HCT116 (cell line): Measurements from ENCODE around the gene CIRBP. TPM values are rescaled to one million over a fixed set of nuclear protein-coding genes. Genes with fewer than 3 reads are reported as not detected.
"Not testable (repeated sequence)": the region's sequence is repeated elsewhere in the genome, so short reads cannot be mapped to it uniquely, and the experiment has no call there.

Source experiments
- ATAC-seq: fragments of 200-7000 bp; cut with Tn5 transposase; 2 replicates; pipeline ENCODE4 v1.9.1; 2020; ENCODE audit warnings: mild to moderate bottlenecking, moderate library complexity
- BruUV-seq: library from RNA; stranded (reverse); fragments of 400-500 nt; replicated peaks from 2 replicates; lab custom pipeline; 2021; lab: Mats Ljungman, UMichigan
- CTCF ChIA-PET: fragments of 300-600 bp; sonication (Branson Sonifier 250); formaldehyde crosslinking; loops from one replicate; lab custom pipeline; 2021; ENCODE audit warnings: antibody characterized with exemption; lab: Charles Lee
- POLR2A ChIA-PET: fragments of 300-600, 350-600 bp; sonication (Branson Sonifier 250); formaldehyde crosslinking; loops from one replicate; lab custom pipeline; 2021; ENCODE audit warnings: antibody characterized with exemption; lab: Charles Lee
- RAD21 ChIA-PET, 2 experiments: fragments of 300-600 bp; sonication (Branson Sonifier 250); formaldehyde crosslinking; loops; one replicate each; lab custom pipeline; 2023; ENCODE audit warnings: low total read pairs in 2 of 2; ENCODE audit not compliant: uncharacterized antibody in 2 of 2, unreplicated experiment in 2 of 2, low non-redundant PET in 1 of 2; lab: Charles Lee
- DNase-seq: peaks from one replicate; pipeline ENCODE4 v3.0.0-alpha.2; 2010; ENCODE audit warnings: low read depth, low spot score
- H2AFZ ChIP-seq: fragments of 200-600 bp; shearing (Covaris generic), sonication (generic); 2 replicates; pipeline ENCODE4 v1.6.1; 2017; ENCODE audit warnings: low read depth, mixed run types, mixed read lengths, antibody characterized with exemption, low read length; ENCODE audit not compliant: poor library complexity, severe bottlenecking
- H3K27ac ChIP-seq: 2 replicates; pipeline ENCODE4 v1.5.1; 2012; ENCODE audit warnings: low read depth, low read length
- H3K27me3 ChIP-seq: fragments of 200-600 bp; sonication (generic); 2 replicates; pipeline ENCODE4 v1.6.1; 2016; ENCODE audit warnings: mixed run types, low read length, mixed read lengths; ENCODE audit not compliant: insufficient read depth
- H3K36me3 ChIP-seq, 2 experiments: fragments of 200-500 bp in 1 of 2; fragments of 200-600 bp in 1 of 2; sonication (Bioruptor generic) in 1 of 2; sonication (generic) in 1 of 2; 2 replicates each; pipeline versions ENCODE4 v1.5.1 to v1.6.1; 2014 to 2016; ENCODE audit warnings: low read length in 2 of 2, inconsistent platforms in 1 of 2, mixed read lengths in 1 of 2, mixed run types in 1 of 2; ENCODE audit not compliant: insufficient read depth in 2 of 2, control insufficient read depth in 1 of 2
- H3K4me1 ChIP-seq, 2 experiments: fragments of 200-600 bp in 1 of 2; sonication (generic) in 1 of 2; 2 replicates each; pipeline versions ENCODE4 v1.5.1 to v1.6.1; 2012 to 2017; ENCODE audit warnings: low read length in 2 of 2, inconsistent platforms in 1 of 2, mild to moderate bottlenecking in 1 of 2, mixed read lengths in 1 of 2, mixed run types in 1 of 2, moderate library complexity in 1 of 2; ENCODE audit not compliant: insufficient read depth in 2 of 2, control insufficient read depth in 1 of 2
- H3K4me2 ChIP-seq: fragments of 200-600 bp; sonication (generic); 2 replicates; pipeline ENCODE4 v1.6.1; 2017; ENCODE audit warnings: mixed run types, low read length, mixed read lengths
- H3K4me3 ChIP-seq, 2 experiments: fragments of 200-600 bp in 1 of 2; sonication (generic) in 1 of 2; replicated peaks in 1 of 2; 2 replicates each; pipeline ENCODE4 v1.5.1; 2011 to 2016; ENCODE audit warnings: low read length in 2 of 2, control low read depth in 1 of 2, low read depth in 1 of 2, mild to moderate bottlenecking in 1 of 2, mixed read lengths in 1 of 2, mixed run types in 1 of 2
- H3K79me2 ChIP-seq: fragments of 200-600 bp; sonication (generic); 2 replicates; pipeline ENCODE4 v1.6.1; 2017; ENCODE audit warnings: mild to moderate bottlenecking, mixed run types, low read length, moderate library complexity, mixed read lengths; ENCODE audit not compliant: insufficient read depth
- H3K9ac ChIP-seq: fragments of 200-600 bp; sonication (generic); 2 replicates; pipeline ENCODE4 v1.6.1; 2016; ENCODE audit warnings: low read length, mixed read lengths
- H3K9me2 ChIP-seq: fragments of 200-600 bp; sonication (generic), shearing (Covaris generic); 2 replicates; pipeline ENCODE4 v1.6.1; 2017; ENCODE audit warnings: mixed run types, mild to moderate bottlenecking, moderate library complexity; ENCODE audit not compliant: insufficient read depth
- H3K9me3 ChIP-seq, 2 experiments: fragments of 200-500 bp in 1 of 2; fragments of 200-600 bp in 1 of 2; sonication (Bioruptor generic) in 1 of 2; sonication (generic) in 1 of 2; 2 replicates each; pipeline ENCODE4 v1.6.1; 2014 to 2017; ENCODE audit warnings: low read length in 2 of 2, mixed read lengths in 2 of 2, inconsistent platforms in 1 of 2, low read depth in 1 of 2, mild to moderate bottlenecking in 1 of 2, mixed run types in 1 of 2, moderate library complexity in 1 of 2; ENCODE audit not compliant: control insufficient read depth in 1 of 2, insufficient read depth in 1 of 2
- H4K20me1 ChIP-seq: fragments of 200-600 bp; sonication (generic), shearing (Covaris generic); 2 replicates; pipeline ENCODE4 v1.6.1; 2017; ENCODE audit warnings: mixed run types, mild to moderate bottlenecking, moderate library complexity; ENCODE audit not compliant: insufficient read depth
- CBX3 ChIP-seq: IDR thresholded peaks from 2 replicates; pipeline ENCODE4 v1.6.1; 2012; ENCODE audit warnings: low read depth
- CEBPB ChIP-seq: IDR thresholded peaks from 2 replicates; pipeline ENCODE4 v1.6.1; 2012; ENCODE audit warnings: low read depth
- EGR1 ChIP-seq: IDR thresholded peaks from 2 replicates; pipeline ENCODE4 v1.6.1; 2012; ENCODE audit warnings: low read depth
- ELF1 ChIP-seq: IDR thresholded peaks from 2 replicates; pipeline ENCODE4 v1.6.1; 2012; ENCODE audit warnings: low read depth, borderline replicate concordance
- EZH2phosphoT487 ChIP-seq: fragments of 200-600 bp; IDR thresholded peaks from 2 replicates; pipeline ENCODE4 v1.6.1; 2018; ENCODE audit warnings: antibody characterized with exemption, borderline replicate concordance
- FOSL1 ChIP-seq: IDR thresholded peaks from 2 replicates; pipeline ENCODE4 v1.6.1; 2012; ENCODE audit warnings: low read depth
- JUND ChIP-seq: IDR thresholded peaks from 2 replicates; pipeline ENCODE4 v1.6.1; 2012
- POLR2AphosphoS5 ChIP-seq: IDR thresholded peaks from 2 replicates; pipeline ENCODE4 v1.6.1; 2011; ENCODE audit warnings: mild to moderate bottlenecking, low read depth, low read length, moderate library complexity
- TCF7L2 ChIP-seq: IDR thresholded peaks from 2 replicates; pipeline ENCODE4 v1.7.0; 2011; ENCODE audit warnings: borderline replicate concordance, inconsistent platforms; ENCODE audit not compliant: insufficient read depth, insufficient read length; ENCODE audit errors: extremely low read depth
- YY1 ChIP-seq: IDR thresholded peaks from 2 replicates; pipeline ENCODE4 v1.6.1; 2011; ENCODE audit warnings: low read length, low read depth, moderate library complexity, mild to moderate bottlenecking; ENCODE audit not compliant: insufficient replicate concordance; ENCODE audit errors: extremely low read depth
- ZFX ChIP-seq: fragments of 450-650 bp; IDR thresholded peaks from 2 replicates; pipeline ENCODE4 v1.6.1; 2017
- ZNF274 ChIP-seq: fragments of 200-500 bp; sonication (Bioruptor generic); IDR thresholded peaks from 2 replicates; pipeline ENCODE4 v1.6.1; 2014; ENCODE audit warnings: mild to moderate bottlenecking, low read depth, low read length, inconsistent platforms
- intact Hi-C: fragments of 100-400 bp; cut with micrococcal nuclease; formaldehyde crosslinking; loops from 2 replicates; pipeline ENCODE4 v1.10.0; 2022
- total RNA-seq: library from RNA; stranded (reverse); gene quantifications from one replicate; pipeline ENCODE4 v1.2.1, GENCODE V29; 2021; ENCODE audit not compliant: unreplicated experiment
- TF ChIP-seq, protein P1 (sequence below): IDR thresholded peaks from 2 replicates; pipeline ENCODE4 v1.6.1; 2012; ENCODE audit warnings: low read depth
- TF ChIP-seq, protein P2 (sequence below): IDR thresholded peaks from 2 replicates; pipeline ENCODE4 v1.6.1; 2011; ENCODE audit warnings: mild to moderate bottlenecking, low read length, moderate library complexity; ENCODE audit not compliant: insufficient replicate concordance; ENCODE audit errors: extremely low read depth
- TF ChIP-seq, protein P3 (sequence below): IDR thresholded peaks from 2 replicates; pipeline ENCODE4 v1.6.1; 2012
- TF ChIP-seq, protein P4 (sequence below): IDR thresholded peaks from 2 replicates; pipeline ENCODE4 v1.6.1; 2012

CIRBP gene
- total RNA-seq, 1 experiment from 2014 or later: 276 TPM

DNA sequence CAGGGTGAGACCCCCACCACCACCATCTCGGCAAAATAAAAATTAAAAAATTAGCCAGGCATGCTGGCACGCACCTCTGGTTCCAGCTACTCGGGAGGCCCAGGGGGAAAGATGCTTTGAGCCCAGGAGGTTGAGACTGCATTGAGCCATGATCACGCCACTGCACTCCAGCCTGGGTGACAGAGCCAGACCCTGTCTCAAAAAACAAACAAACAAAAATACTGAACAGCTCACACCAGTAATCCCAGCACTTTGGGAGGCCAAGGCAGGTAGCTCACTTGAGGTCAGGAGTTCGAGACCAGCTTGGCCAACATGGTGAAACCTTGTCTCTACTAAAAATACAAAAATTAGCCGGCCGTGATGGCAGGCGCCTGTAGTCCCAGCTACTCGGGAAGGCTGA, 36.2 kb downstream of the CIRBP start:
- CTCF ChIA-PET, DNase-seq, intact Hi-C loops, H4K20me1 ChIP-seq, H2AFZ ChIP-seq, RAD21 ChIA-PET, BruUV-seq, H3K9me2 ChIP-seq, H3K27ac ChIP-seq, H3K4me2 ChIP-seq, H3K4me3 ChIP-seq, H3K79me2 ChIP-seq, H3K9me3 ChIP-seq, H3K27me3 ChIP-seq, H3K9ac ChIP-seq, H3K36me3 ChIP-seq, H3K4me1 ChIP-seq, ATAC-seq: not testable (repeated sequence)
- POLR2A ChIA-PET: interaction anchor here (0.7 kb wide), 1 partner anchor 507 kb away, joined by 3 read pairs; no protein-coding TSS in a partner anchor

DNA sequence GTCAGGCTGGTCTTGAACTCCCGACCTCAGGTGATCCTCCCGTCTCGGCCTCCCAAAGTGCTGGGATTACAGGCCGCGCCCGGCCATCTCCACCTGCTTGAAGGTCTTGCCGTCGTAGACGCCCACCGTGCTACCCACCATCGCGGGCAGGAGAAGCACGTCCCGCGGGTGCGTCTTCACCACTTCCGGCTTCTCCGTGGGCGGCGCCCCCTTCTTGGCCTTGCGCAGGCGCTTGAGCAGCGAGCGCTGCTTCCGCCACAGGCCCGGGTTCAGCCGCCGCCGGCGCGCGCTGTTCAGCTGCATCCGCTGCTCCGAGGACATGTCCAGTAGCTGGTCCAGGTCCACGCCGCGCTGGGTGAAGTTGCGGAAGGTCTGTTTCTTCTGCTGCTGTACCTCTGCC, 38.2 kb downstream of the CIRBP start:
- Histone ChIP-seq H3K4me1 (peaks cover 2 to 3% of the 10 kb centered on the region in 2 experiments; a peak in 2 of 4 replicates), H3K79me2 (no peaks in the 10 kb centered on the region), H3K36me3 (no peaks in the 10 kb centered on the region), H3K4me2 (no peak overlapping the region), H4K20me1 (no peaks in the 10 kb centered on the region), H2AFZ (no peak overlapping the region), H3K9me3 (no peaks in the 10 kb centered on the region), H3K4me3 (no peak overlapping the region), H3K9me2 (no peaks in the 10 kb centered on the region), H3K27me3 (no peaks in the 10 kb centered on the region), H3K9ac (no peak overlapping the region), H3K27ac (no peak overlapping the region)
- CTCF ChIA-PET: no interaction called here
- RAD21 ChIA-PET: no interaction called here
- DNase-seq (no peak), ATAC-seq (no peak)
- POLR2A ChIA-PET: no interaction called here
- intact Hi-C loops: no loop called here
- no TSS peak for BruUV-seq
- TF ChIP-seq ELF1 (no peak), CBX3 (no peak), ZFX (no peak), EZH2phosphoT487 (no peak), TCF7L2 (no peak), POLR2AphosphoS5 (no peak), EGR1 (no peak), ZNF274 (no peak), CEBPB (no peak), YY1 (no peak), FOSL1 (no peak), JUND (no peak)
- TF ChIP-seq, protein P1, sequence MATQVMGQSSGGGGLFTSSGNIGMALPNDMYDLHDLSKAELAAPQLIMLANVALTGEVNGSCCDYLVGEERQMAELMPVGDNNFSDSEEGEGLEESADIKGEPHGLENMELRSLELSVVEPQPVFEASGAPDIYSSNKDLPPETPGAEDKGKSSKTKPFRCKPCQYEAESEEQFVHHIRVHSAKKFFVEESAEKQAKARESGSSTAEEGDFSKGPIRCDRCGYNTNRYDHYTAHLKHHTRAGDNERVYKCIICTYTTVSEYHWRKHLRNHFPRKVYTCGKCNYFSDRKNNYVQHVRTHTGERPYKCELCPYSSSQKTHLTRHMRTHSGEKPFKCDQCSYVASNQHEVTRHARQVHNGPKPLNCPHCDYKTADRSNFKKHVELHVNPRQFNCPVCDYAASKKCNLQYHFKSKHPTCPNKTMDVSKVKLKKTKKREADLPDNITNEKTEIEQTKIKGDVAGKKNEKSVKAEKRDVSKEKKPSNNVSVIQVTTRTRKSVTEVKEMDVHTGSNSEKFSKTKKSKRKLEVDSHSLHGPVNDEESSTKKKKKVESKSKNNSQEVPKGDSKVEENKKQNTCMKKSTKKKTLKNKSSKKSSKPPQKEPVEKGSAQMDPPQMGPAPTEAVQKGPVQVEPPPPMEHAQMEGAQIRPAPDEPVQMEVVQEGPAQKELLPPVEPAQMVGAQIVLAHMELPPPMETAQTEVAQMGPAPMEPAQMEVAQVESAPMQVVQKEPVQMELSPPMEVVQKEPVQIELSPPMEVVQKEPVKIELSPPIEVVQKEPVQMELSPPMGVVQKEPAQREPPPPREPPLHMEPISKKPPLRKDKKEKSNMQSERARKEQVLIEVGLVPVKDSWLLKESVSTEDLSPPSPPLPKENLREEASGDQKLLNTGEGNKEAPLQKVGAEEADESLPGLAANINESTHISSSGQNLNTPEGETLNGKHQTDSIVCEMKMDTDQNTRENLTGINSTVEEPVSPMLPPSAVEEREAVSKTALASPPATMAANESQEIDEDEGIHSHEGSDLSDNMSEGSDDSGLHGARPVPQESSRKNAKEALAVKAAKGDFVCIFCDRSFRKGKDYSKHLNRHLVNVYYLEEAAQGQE: no peak
- TF ChIP-seq, protein P2, sequence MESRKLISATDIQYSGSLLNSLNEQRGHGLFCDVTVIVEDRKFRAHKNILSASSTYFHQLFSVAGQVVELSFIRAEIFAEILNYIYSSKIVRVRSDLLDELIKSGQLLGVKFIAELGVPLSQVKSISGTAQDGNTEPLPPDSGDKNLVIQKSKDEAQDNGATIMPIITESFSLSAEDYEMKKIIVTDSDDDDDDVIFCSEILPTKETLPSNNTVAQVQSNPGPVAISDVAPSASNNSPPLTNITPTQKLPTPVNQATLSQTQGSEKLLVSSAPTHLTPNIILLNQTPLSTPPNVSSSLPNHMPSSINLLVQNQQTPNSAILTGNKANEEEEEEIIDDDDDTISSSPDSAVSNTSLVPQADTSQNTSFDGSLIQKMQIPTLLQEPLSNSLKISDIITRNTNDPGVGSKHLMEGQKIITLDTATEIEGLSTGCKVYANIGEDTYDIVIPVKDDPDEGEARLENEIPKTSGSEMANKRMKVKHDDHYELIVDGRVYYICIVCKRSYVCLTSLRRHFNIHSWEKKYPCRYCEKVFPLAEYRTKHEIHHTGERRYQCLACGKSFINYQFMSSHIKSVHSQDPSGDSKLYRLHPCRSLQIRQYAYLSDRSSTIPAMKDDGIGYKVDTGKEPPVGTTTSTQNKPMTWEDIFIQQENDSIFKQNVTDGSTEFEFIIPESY: no peak
- TF ChIP-seq, protein P3, sequence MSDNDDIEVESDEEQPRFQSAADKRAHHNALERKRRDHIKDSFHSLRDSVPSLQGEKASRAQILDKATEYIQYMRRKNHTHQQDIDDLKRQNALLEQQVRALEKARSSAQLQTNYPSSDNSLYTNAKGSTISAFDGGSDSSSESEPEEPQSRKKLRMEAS: no peak
- TF ChIP-seq, protein P4, sequence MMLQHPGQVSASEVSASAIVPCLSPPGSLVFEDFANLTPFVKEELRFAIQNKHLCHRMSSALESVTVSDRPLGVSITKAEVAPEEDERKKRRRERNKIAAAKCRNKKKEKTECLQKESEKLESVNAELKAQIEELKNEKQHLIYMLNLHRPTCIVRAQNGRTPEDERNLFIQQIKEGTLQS: no peak
